ENCODE data around the gene TMC1. TPM values are rescaled to one million over a fixed set of nuclear protein-coding genes. Genes with fewer than 3 reads are reported as not detected.

Gene TMC1
- total RNA-seq, 1 donor from 2014 or later: not detected

DNA sequence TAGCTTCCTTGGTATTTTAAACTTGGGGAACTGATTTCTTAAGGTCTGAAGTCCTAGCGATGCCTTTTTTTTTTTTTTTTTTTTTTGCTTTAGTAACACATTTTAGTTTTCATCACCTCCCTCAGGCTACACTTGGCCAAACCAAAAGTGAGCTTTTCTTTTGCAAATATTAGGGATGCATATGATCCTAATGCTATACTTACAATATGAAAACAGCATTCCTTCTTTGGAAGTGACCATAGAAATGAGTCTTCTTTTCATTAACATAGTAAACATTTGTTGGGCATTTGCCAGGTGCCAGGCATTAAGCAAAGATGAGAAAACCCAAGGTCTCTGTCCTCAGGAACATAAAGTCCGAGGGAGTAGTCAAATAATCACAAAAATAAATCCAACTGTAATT, 241.6 kb downstream of the TMC1 start:
- H3K4me3 Mint-ChIP-seq: no peak overlapping the region
- H3K4me1 Mint-ChIP-seq: no peaks in the 10 kb centered on the region

GRCh38 chr9:72769546-72769945, 248.1 kb downstream of the TMC1 start:
- Histone ChIP-seq H3F3A (ENCODE audit: low read depth) (no peaks in the 10 kb centered on the region), H3K9ac (no peak overlapping the region), H3K27me3 (no peaks in the 10 kb centered on the region), H3K36me3 (no peaks in the 10 kb centered on the region), H3K4me2 (no peak overlapping the region), H4K20me1 (ENCODE audit: low read depth) (no peaks in the 10 kb centered on the region), H3K9me3 (ENCODE audit: low read depth) (no peaks in the 10 kb centered on the region), H3K4me3 (no peak overlapping the region), H3K27ac (no peak overlapping the region), H3K4me1 (peaks cover 9% of the 10 kb centered on the region), H3K79me2 (ENCODE audit: low read depth) (no peaks in the 10 kb centered on the region), H2AFZ (replicated peaks) (no peak overlapping the region)
- peaks cover 2% of the 10 kb centered on the region for H3K27me3 Mint-ChIP-seq (ENCODE audit: insufficient read depth, low read depth)
- no peak overlapping the region for H3K4me3 Mint-ChIP-seq
- H3K36me3 Mint-ChIP-seq: no peaks in the 10 kb centered on the region
- H3K27ac Mint-ChIP-seq: no peak overlapping the region
- DNase-seq (ENCODE audit: low spot score): no peak
- peaks cover 12% of the 10 kb centered on the region for H3K4me1 Mint-ChIP-seq
- TF ChIP-seq EZH2phosphoT487 (IDR thresholded peaks at IDR 0.05): no peak
- TF ChIP-seq, protein P1, sequence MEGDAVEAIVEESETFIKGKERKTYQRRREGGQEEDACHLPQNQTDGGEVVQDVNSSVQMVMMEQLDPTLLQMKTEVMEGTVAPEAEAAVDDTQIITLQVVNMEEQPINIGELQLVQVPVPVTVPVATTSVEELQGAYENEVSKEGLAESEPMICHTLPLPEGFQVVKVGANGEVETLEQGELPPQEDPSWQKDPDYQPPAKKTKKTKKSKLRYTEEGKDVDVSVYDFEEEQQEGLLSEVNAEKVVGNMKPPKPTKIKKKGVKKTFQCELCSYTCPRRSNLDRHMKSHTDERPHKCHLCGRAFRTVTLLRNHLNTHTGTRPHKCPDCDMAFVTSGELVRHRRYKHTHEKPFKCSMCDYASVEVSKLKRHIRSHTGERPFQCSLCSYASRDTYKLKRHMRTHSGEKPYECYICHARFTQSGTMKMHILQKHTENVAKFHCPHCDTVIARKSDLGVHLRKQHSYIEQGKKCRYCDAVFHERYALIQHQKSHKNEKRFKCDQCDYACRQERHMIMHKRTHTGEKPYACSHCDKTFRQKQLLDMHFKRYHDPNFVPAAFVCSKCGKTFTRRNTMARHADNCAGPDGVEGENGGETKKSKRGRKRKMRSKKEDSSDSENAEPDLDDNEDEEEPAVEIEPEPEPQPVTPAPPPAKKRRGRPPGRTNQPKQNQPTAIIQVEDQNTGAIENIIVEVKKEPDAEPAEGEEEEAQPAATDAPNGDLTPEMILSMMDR (IDR thresholded peaks at IDR 0.05): no peak
- no peak for TF ChIP-seq EZH2 (IDR thresholded peaks at IDR 0.05)
- H3K9me3 Mint-ChIP-seq: no peaks in the 10 kb centered on the region

More for the DNA sequence above, 241.6 kb downstream of the TMC1 start:
- Histone ChIP-seq H3K4me3 (no peak overlapping the region), H4K20me1 (ENCODE audit: low read depth) (no peaks in the 10 kb centered on the region), H3K4me1 (peaks cover 6% of the 10 kb centered on the region), H3K79me2 (ENCODE audit: low read depth) (no peaks in the 10 kb centered on the region), H3K9ac (no peak overlapping the region), H3K36me3 (no peaks in the 10 kb centered on the region), H3K27ac (no peak overlapping the region), H3K9me3 (ENCODE audit: low read depth) (no peaks in the 10 kb centered on the region), H3K27me3 (no peaks in the 10 kb centered on the region), H3F3A (ENCODE audit: low read depth) (no peaks in the 10 kb centered on the region), H2AFZ (replicated peaks) (no peak overlapping the region), H3K4me2 (no peak overlapping the region)
- H3K36me3 Mint-ChIP-seq: no peaks in the 10 kb centered on the region
- H3K9me3 Mint-ChIP-seq: no peaks in the 10 kb centered on the region
- peaks cover 5% of the 10 kb centered on the region for H3K27me3 Mint-ChIP-seq (ENCODE audit: insufficient read depth, low read depth)
- TF ChIP-seq EZH2 (IDR thresholded peaks at IDR 0.05) (no peak), EZH2phosphoT487 (IDR thresholded peaks at IDR 0.05) (no peak)
- TF ChIP-seq, protein P1 (IDR thresholded peaks at IDR 0.05): no peak
- H3K27ac Mint-ChIP-seq: no peak overlapping the region
- no peak for DNase-seq (ENCODE audit: low spot score)

GRCh38 chr9:72772661-72773060, 251.3 kb downstream of the TMC1 start:
- Mint-ChIP-seq H3K9me3 (no peaks in the 10 kb centered on the region), H3K27me3 (ENCODE audit: insufficient read depth, low read depth) (peaks cover 2% of the 10 kb centered on the region), H3K36me3 (no peaks in the 10 kb centered on the region), H3K27ac (no peak overlapping the region), H3K4me3 (no peak overlapping the region), H3K4me1 (peaks cover 12% of the 10 kb centered on the region)
- no peak overlapping the region for H3K9ac ChIP-seq
- H3K9me3 ChIP-seq (ENCODE audit: low read depth): no peaks in the 10 kb centered on the region
- H3K4me2 ChIP-seq: no peak overlapping the region
- no peaks in the 10 kb centered on the region for H3K79me2 ChIP-seq (ENCODE audit: low read depth)
- H3K36me3 ChIP-seq: no peaks in the 10 kb centered on the region
- DNase-seq (ENCODE audit: low spot score): no peak
- H3K27me3 ChIP-seq: no peaks in the 10 kb centered on the region
- H3K4me3 ChIP-seq: no peak overlapping the region
- H2AFZ ChIP-seq (replicated peaks): no peak overlapping the region
- TF ChIP-seq EZH2 (IDR thresholded peaks at IDR 0.05) (no peak), EZH2phosphoT487 (IDR thresholded peaks at IDR 0.05) (no peak)
- TF ChIP-seq, protein P1 (IDR thresholded peaks at IDR 0.05): no peak
- H3K27ac ChIP-seq: no peak overlapping the region
- no peaks in the 10 kb centered on the region for H4K20me1 ChIP-seq (ENCODE audit: low read depth)
- peaks cover 3% of the 10 kb centered on the region for H3K4me1 ChIP-seq
- H3F3A ChIP-seq (ENCODE audit: low read depth): no peaks in the 10 kb centered on the region

All from neural progenitor cell (in vitro differentiated cells).